Spleen (tissue), 7 donors: ENCODE measurements around the gene C7orf57.

ENCODE experiments used
- POLR2AphosphoS5 ChIP-seq, 3 donors: sonication (generic); formaldehyde crosslinking; IDR thresholded peaks; one replicate each; pipeline ENCODE4 v1.5.1; 2017; ENCODE audit warnings: antibody characterized with exemption in 3 of 3
- TF ChIP-seq, protein P1 (sequence below), 11 experiments: fragments of 200-600 bp in 7 of 11; fragments of 450-650 bp in 4 of 11; sonication (generic) in 4 of 11; IDR thresholded peaks in 8 of 11; conservative IDR thresholded peaks in 3 of 11; 1 replicate in 7 of 11; 2 replicates in 4 of 11; pipeline versions ENCODE4 v1.4.0 to v1.8.0; 2016 to 2021; ENCODE audit warnings: antibody characterized with exemption in 11 of 11, inconsistent platforms in 4 of 11, mild to moderate bottlenecking in 1 of 11
- donor health status: DM: no; HTN: no; CAD: no; lungs with moderate emphysema.
- donor health status: DM: no; HTN: no; CAD: no.
- donor health status: DM: no; HTN: no; CAD: no.

DNA sequence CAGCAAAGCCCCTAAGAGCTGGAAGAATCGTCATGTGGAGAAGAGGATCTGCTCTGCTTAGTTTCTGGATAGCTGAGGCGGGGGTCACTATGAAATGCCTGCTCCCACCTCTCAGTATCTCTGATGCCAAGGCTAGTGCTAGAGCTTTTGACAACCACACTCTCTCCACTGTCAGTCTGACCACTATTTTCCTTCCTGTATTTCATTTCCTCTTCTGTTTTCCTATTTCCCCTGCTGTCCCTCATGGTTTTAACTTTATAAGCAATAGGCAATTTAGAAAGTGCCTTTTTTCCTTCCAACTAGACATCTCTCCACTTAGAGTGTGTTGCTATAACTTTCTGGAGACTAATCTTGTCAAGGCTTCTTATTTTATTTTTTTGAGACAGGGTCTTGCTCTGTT, 23.6 kb downstream of the C7orf57 start:
- no peak for TF ChIP-seq POLR2AphosphoS5 (IDR thresholded peaks at IDR 0.05)
- TF ChIP-seq, protein P1, sequence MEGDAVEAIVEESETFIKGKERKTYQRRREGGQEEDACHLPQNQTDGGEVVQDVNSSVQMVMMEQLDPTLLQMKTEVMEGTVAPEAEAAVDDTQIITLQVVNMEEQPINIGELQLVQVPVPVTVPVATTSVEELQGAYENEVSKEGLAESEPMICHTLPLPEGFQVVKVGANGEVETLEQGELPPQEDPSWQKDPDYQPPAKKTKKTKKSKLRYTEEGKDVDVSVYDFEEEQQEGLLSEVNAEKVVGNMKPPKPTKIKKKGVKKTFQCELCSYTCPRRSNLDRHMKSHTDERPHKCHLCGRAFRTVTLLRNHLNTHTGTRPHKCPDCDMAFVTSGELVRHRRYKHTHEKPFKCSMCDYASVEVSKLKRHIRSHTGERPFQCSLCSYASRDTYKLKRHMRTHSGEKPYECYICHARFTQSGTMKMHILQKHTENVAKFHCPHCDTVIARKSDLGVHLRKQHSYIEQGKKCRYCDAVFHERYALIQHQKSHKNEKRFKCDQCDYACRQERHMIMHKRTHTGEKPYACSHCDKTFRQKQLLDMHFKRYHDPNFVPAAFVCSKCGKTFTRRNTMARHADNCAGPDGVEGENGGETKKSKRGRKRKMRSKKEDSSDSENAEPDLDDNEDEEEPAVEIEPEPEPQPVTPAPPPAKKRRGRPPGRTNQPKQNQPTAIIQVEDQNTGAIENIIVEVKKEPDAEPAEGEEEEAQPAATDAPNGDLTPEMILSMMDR (IDR thresholded peaks at IDR 0.05 in 8 of 11, conservative IDR thresholded peaks at IDR 0.05 in 3 of 11) = no peak
